Esophagus muscularis mucosa (tissue), 3 donors: ENCODE data around the gene KDM7A.

Experiments
- POLR2A ChIP-seq: fragments of 450-650 bp; IDR thresholded peaks from one replicate; pipeline ENCODE4 v1.6.1; 2017; ENCODE audit warnings: antibody characterized with exemption, moderate library complexity, mild to moderate bottlenecking, low read depth
- POLR2AphosphoS5 ChIP-seq, 2 donors: sonication (generic); formaldehyde crosslinking; IDR thresholded peaks; one replicate each; pipeline ENCODE4 v1.6.1; 2017; ENCODE audit warnings: antibody characterized with exemption in 2 of 2
- TF ChIP-seq, protein P1 (sequence below), 3 experiments: fragments of 200-600 bp in 2 of 3; fragments of 450-650 bp in 1 of 3; sonication (generic) in 2 of 3; IDR thresholded peaks; one replicate each; pipeline ENCODE4 v1.5.1; 2017 to 2019; ENCODE audit warnings: antibody characterized with exemption in 3 of 3, mild to moderate bottlenecking in 2 of 3, moderate library complexity in 1 of 3

DNA sequence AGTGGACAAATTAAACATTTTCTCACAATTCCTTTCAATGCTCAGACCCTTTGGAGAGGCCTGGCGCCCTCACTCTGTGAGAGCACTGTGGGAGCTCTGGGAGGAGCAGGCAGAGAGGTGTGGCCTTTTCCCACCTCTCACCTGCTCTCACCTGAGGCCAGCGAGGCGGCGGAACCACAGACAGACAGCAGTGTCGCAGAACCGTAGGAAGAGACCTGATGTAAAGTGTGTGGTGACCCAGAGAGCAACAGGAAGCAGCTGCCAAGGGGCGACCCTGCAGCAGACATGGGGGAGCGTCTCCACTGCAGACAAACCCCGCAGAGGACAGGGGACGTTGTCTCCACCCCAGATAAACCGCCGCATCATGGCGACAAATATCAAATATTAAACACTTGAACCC, 98.4 kb downstream of the KDM7A start:
- TF ChIP-seq, protein P1, sequence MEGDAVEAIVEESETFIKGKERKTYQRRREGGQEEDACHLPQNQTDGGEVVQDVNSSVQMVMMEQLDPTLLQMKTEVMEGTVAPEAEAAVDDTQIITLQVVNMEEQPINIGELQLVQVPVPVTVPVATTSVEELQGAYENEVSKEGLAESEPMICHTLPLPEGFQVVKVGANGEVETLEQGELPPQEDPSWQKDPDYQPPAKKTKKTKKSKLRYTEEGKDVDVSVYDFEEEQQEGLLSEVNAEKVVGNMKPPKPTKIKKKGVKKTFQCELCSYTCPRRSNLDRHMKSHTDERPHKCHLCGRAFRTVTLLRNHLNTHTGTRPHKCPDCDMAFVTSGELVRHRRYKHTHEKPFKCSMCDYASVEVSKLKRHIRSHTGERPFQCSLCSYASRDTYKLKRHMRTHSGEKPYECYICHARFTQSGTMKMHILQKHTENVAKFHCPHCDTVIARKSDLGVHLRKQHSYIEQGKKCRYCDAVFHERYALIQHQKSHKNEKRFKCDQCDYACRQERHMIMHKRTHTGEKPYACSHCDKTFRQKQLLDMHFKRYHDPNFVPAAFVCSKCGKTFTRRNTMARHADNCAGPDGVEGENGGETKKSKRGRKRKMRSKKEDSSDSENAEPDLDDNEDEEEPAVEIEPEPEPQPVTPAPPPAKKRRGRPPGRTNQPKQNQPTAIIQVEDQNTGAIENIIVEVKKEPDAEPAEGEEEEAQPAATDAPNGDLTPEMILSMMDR (IDR thresholded peaks at IDR 0.05), result no peak
- TF ChIP-seq POLR2A (no peak), POLR2AphosphoS5 (IDR thresholded peaks at IDR 0.05) (no peak)
